H1 (cell line): ENCODE data around the gene UFSP2. TPM values are rescaled to one million over a fixed set of nuclear protein-coding genes. Genes with fewer than 3 reads are reported as not detected.

Experiments
- CTCF ChIA-PET: fragments of 300-600 bp; sonication (Branson Sonifier 250); formaldehyde crosslinking; loops from one replicate; lab custom pipeline; 2021; ENCODE audit not compliant: partially characterized antibody; lab: Charles Lee
- POLR2A ChIA-PET: fragments of 300-600 bp; sonication (Branson Sonifier 250); formaldehyde crosslinking; loops from one replicate; lab custom pipeline; 2021; ENCODE audit warnings: inconsistent platforms; ENCODE audit not compliant: partially characterized antibody; lab: Charles Lee
- DNase-seq, 2 experiments: peaks; one replicate each; pipeline versions ENCODE4 v3.0.0 to v3.0.0-alpha.2; 2010 to 2022; ENCODE audit warnings: low spot score in 2 of 2, low read depth in 1 of 2, mixed read lengths in 1 of 2
- FAIRE-seq: peaks from 2 replicates; lab custom pipeline; 2011; peaks lifted over from hg19 to GRCh38; lab: Jason Lieb, UNC
- H2AFZ ChIP-seq: 2 replicates; pipeline ENCODE4 v1.8.1; 2012; ENCODE audit warnings: low read length, inconsistent platforms
- H2AK5ac ChIP-seq: 2 replicates; pipeline ENCODE4 v1.6.1; 2013; ENCODE audit warnings: low read depth, low read length
- H2BK120ac ChIP-seq: replicated peaks from 2 replicates; pipeline ENCODE3; 2013; ENCODE audit warnings: low read depth, low read length, inconsistent platforms
- H2BK12ac ChIP-seq: 2 replicates; pipeline ENCODE4 v1.6.1; 2013; ENCODE audit warnings: low read depth, low read length
- H2BK15ac ChIP-seq: 2 replicates; pipeline ENCODE4 v1.6.1; 2013; ENCODE audit warnings: low read length
- H2BK20ac ChIP-seq: 2 replicates; pipeline ENCODE4 v1.6.1; 2013; ENCODE audit warnings: low read length
- H2BK5ac ChIP-seq: 2 replicates; pipeline ENCODE4 v1.6.1; 2013; ENCODE audit warnings: low read depth, low read length
- H3K14ac ChIP-seq: 2 replicates; pipeline ENCODE4 v1.6.1; 2013; ENCODE audit warnings: inconsistent platforms; ENCODE audit not compliant: insufficient read length
- H3K18ac ChIP-seq: 2 replicates; pipeline ENCODE4 v1.6.1; 2013; ENCODE audit warnings: low read length; ENCODE audit errors: extremely low read depth
- H3K23ac ChIP-seq: 2 replicates; pipeline ENCODE4 v1.6.1; 2013; ENCODE audit warnings: inconsistent platforms; ENCODE audit not compliant: insufficient read length
- H3K23me2 ChIP-seq: 2 replicates; pipeline ENCODE4 v1.6.1; 2013; ENCODE audit warnings: low read depth, low read length
- H3K27ac ChIP-seq: 2 replicates; pipeline ENCODE4 v1.6.1; 2011; ENCODE audit warnings: low read depth, low read length, inconsistent platforms
- H3K27me3 ChIP-seq, 4 experiments: replicated peaks in 1 of 4; 1 replicate in 1 of 4; 2 replicates in 3 of 4; pipeline versions ENCODE4 v1.6.1 to v1.8.1; 2011 to 2013; ENCODE audit warnings: low read length in 3 of 4, mild to moderate bottlenecking in 3 of 4, inconsistent platforms in 2 of 4, mixed read lengths in 2 of 4, moderate library complexity in 1 of 4; ENCODE audit not compliant: control insufficient read depth in 3 of 4, insufficient read depth in 3 of 4; ENCODE audit errors: extremely low read depth in 1 of 4
- H3K36me3 ChIP-seq, 4 experiments: 2 replicates each; pipeline versions ENCODE4 v1.6.1 to v1.8.1; 2011 to 2013; ENCODE audit warnings: mild to moderate bottlenecking in 4 of 4, low read length in 3 of 4, moderate library complexity in 2 of 4, control low read depth in 1 of 4, inconsistent platforms in 1 of 4; ENCODE audit not compliant: insufficient read depth in 4 of 4, control insufficient read depth in 2 of 4
- H3K4ac ChIP-seq: replicated peaks from 2 replicates; pipeline ENCODE3; 2013; ENCODE audit warnings: low read length, low read depth, mixed read lengths, inconsistent platforms; ENCODE audit not compliant: insufficient read length
- H3K4me1 ChIP-seq, 4 experiments: replicated peaks in 1 of 4; 1 replicate in 1 of 4; 2 replicates in 3 of 4; pipeline versions ENCODE4 v1.6.1 to v1.8.1; 2011 to 2013; ENCODE audit warnings: low read length in 3 of 4, inconsistent platforms in 2 of 4, mixed read lengths in 1 of 4; ENCODE audit not compliant: insufficient read depth in 4 of 4, control insufficient read depth in 3 of 4
- H3K4me2 ChIP-seq, 2 experiments: 2 replicates each; pipeline versions ENCODE4 v1.6.1 to v1.8.1; 2011 to 2013; ENCODE audit warnings: low read depth in 2 of 2, low read length in 2 of 2, control low read depth in 1 of 2, inconsistent platforms in 1 of 2, mild to moderate bottlenecking in 1 of 2; ENCODE audit not compliant: insufficient read depth in 1 of 2
- H3K4me3 ChIP-seq, 4 experiments: fragments of 200-600, 300-600 bp in 1 of 4; sonication (generic), shearing (Covaris generic), sonication (Bioruptor Twin) in 1 of 4; 2 replicates each; pipeline versions ENCODE4 v1.5.1 to v1.8.1; 2011 to 2016; ENCODE audit warnings: low read length in 4 of 4, low read depth in 3 of 4, control low read depth in 2 of 4, inconsistent platforms in 2 of 4, mild to moderate bottlenecking in 2 of 4, mixed read lengths in 1 of 4, moderate library complexity in 1 of 4; ENCODE audit not compliant: insufficient read depth in 2 of 4; ENCODE audit errors: extremely low read depth in 1 of 4
- H3K56ac ChIP-seq: replicated peaks from 2 replicates; pipeline ENCODE3; 2013; ENCODE audit warnings: low read depth, mild to moderate bottlenecking, mixed read lengths, low read length, inconsistent platforms; ENCODE audit not compliant: insufficient read length
- H3K79me1 ChIP-seq: 2 replicates; pipeline ENCODE4 v1.6.1; 2013; ENCODE audit warnings: low read depth, low read length, control low read depth
- H3K79me2 ChIP-seq, 2 experiments: 2 replicates each; pipeline versions ENCODE4 v1.6.1 to v1.8.1; 2012 to 2013; ENCODE audit warnings: low read length in 2 of 2, mild to moderate bottlenecking in 2 of 2, inconsistent platforms in 1 of 2; ENCODE audit not compliant: insufficient read depth in 2 of 2, control insufficient read depth in 1 of 2
- H3K9ac ChIP-seq, 4 experiments: replicated peaks in 1 of 4; 1 replicate in 1 of 4; 2 replicates in 3 of 4; pipeline versions ENCODE4 v1.6.1 to v1.8.1; 2011 to 2013; ENCODE audit warnings: low read depth in 3 of 4, low read length in 3 of 4, control low read depth in 2 of 4, mild to moderate bottlenecking in 2 of 4, moderate library complexity in 2 of 4, inconsistent platforms in 1 of 4; ENCODE audit errors: extremely low read depth in 1 of 4
- H3K9me3 ChIP-seq, 2 experiments: 2 replicates each; pipeline versions ENCODE4 v1.6.1 to v1.8.1; 2012 to 2013; ENCODE audit warnings: mild to moderate bottlenecking in 2 of 2, moderate library complexity in 2 of 2, control low read depth in 1 of 2, inconsistent platforms in 1 of 2, low read depth in 1 of 2, low read length in 1 of 2, mixed read lengths in 1 of 2; ENCODE audit not compliant: insufficient read depth in 2 of 2
- H4K20me1 ChIP-seq, 2 experiments: replicated peaks in 1 of 2; 2 replicates each; pipeline versions ENCODE3 to v1.8.1; 2011 to 2013; ENCODE audit warnings: inconsistent platforms in 2 of 2, low read length in 2 of 2, mild to moderate bottlenecking in 1 of 2; ENCODE audit not compliant: insufficient read depth in 2 of 2, control insufficient read depth in 1 of 2
- H4K5ac ChIP-seq: 2 replicates; pipeline ENCODE4 v1.6.1; 2013; ENCODE audit warnings: low read length, low read depth, mixed read lengths, inconsistent platforms; ENCODE audit not compliant: insufficient read length
- H4K8ac ChIP-seq: 2 replicates; pipeline ENCODE4 v1.8.0; 2013; ENCODE audit warnings: mild to moderate bottlenecking, moderate library complexity, low read length, inconsistent platforms; ENCODE audit not compliant: insufficient read depth; ENCODE audit errors: extremely low read depth
- H4K91ac ChIP-seq: replicated peaks from 2 replicates; pipeline ENCODE3; 2013; ENCODE audit warnings: low read length, mixed read lengths, inconsistent platforms; ENCODE audit not compliant: insufficient read length
- BACH1 ChIP-seq: IDR thresholded peaks from 2 replicates; pipeline ENCODE4 v1.6.1; 2012; ENCODE audit warnings: low read length, improper control_type of control experiment
- CHD2 ChIP-seq: IDR thresholded peaks from 2 replicates; pipeline ENCODE4 v1.6.1; 2012; ENCODE audit warnings: low read length, improper control_type of control experiment
- KDM4A ChIP-seq: IDR thresholded peaks from one replicate; pipeline ENCODE4 v1.7.1; 2012; ENCODE audit warnings: low read depth, mild to moderate bottlenecking, moderate library complexity, low read length, inconsistent platforms; ENCODE audit not compliant: severe bottlenecking
- NRF1 ChIP-seq: IDR thresholded peaks from 2 replicates; pipeline ENCODE4 v1.6.1; 2011; ENCODE audit warnings: mild to moderate bottlenecking, low read depth, low read length, improper control_type of control experiment
- RAD21 ChIP-seq, 2 experiments: IDR thresholded peaks in 1 of 2; conservative IDR thresholded peaks in 1 of 2; 2 replicates each; pipeline ENCODE4 v1.6.1; 2011; ENCODE audit warnings: low read depth in 2 of 2, low read length in 2 of 2, improper control_type of control experiment in 1 of 2, inconsistent platforms in 1 of 2, mild to moderate bottlenecking in 1 of 2, moderate library complexity in 1 of 2
- SUZ12 ChIP-seq: fragments of 200-600 bp; sonication (generic); IDR thresholded peaks from 2 replicates; pipeline ENCODE4 v1.6.1; 2012; ENCODE audit warnings: mild to moderate bottlenecking, inconsistent platforms, low read length, moderate library complexity, mixed read lengths
- WGBS, 2 experiments: shearing (Covaris generic) in 1 of 2; methylation state at CpG; one replicate each; pipeline versions ENCODE4 v1.1.6 to v1.1.7; 2013 to 2015; ENCODE audit warnings: low lambda C conversion rate in 2 of 2, mixed read lengths in 2 of 2, inconsistent platforms in 1 of 2, low coverage in 1 of 2, missing lambda C conversion rate in 1 of 2; ENCODE audit not compliant: insufficient replicate concordance in 2 of 2, insufficient coverage in 1 of 2, insufficient read length in 1 of 2; ENCODE audit errors: extremely low coverage in 1 of 2, missing lambda C conversion rate in 1 of 2; 5-methylcytosine and 5-hydroxymethylcytosine counted together
- polyA plus RNA-seq, 7 experiments: library from polyadenylated mRNA; depleted of rRNA in 3 of 7; stranded (reverse) in 5 of 7; unstranded in 2 of 7; fragments of >200 nt in 5 of 7; fragments of 200-250 nt in 2 of 7; gene quantifications; 1 replicate in 5 of 7; 2 replicates in 1 of 7; 4 replicates in 1 of 7; pipeline versions ENCODE4 v1.2.1 to v1.2.3, GENCODE V29; 2011 to 2013; ENCODE audit warnings: missing spikeins in 2 of 7, mixed read lengths in 2 of 7
- total RNA-seq: library from RNA; stranded (reverse); fragmentation: NEBNext Ultra II Directional; extraction: Animal tissue kit (Norgen Biotek cat#: 25700); gene quantifications from 2 replicates; pipeline ENCODE4 v1.2.1, GENCODE V29; 2021
- TF ChIP-seq, protein P1 (sequence below): IDR thresholded peaks from 2 replicates; pipeline ENCODE4 v1.6.1; 2011; ENCODE audit warnings: low read depth, mild to moderate bottlenecking, low read length; ENCODE audit not compliant: insufficient read depth
- TF ChIP-seq, protein P2 (sequence below): IDR thresholded peaks from 2 replicates; pipeline ENCODE4 v1.6.1; 2012; ENCODE audit warnings: inconsistent platforms
- TF ChIP-seq, protein P3 (sequence below): IDR thresholded peaks from 2 replicates; pipeline ENCODE4 v1.6.1; 2012; ENCODE audit warnings: low read length, inconsistent platforms

The UFSP2 gene
- total and polyA plus RNA-seq, 2 of the 8 experiments (the other 6 are each of a cell fraction or from before 2014, with no cell fraction given) = 22.9 to 26.0 TPM

DNA sequence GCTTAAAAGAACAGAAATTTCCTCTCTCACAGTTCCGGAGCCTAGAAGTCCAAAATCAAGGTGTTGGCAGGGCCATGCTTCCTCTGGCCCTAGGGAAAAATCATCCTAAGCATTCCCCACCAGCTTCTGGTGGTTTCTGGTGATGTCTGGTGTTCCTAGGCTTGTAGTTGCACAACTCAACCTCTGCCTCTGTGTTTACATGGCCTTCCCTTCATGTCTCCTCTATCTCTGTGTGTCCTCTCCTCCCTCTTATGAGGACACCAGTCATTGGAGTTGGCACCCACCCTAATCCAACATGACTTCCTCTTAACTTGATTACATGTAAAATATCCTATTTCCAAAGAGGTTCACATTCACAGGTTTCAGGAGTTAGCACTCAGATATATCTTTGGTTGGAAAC is 45.4 kb downstream of the UFSP2 start:
- Histone ChIP-seq H3K79me1 (no peaks in the 10 kb centered on the region), H4K91ac (no peak overlapping the region), H2AK5ac (no peak overlapping the region), H3K27ac (no peak overlapping the region), H4K5ac (no peak overlapping the region), H3K79me2 (no peaks in the 10 kb centered on the region), H4K8ac (no peak overlapping the region), H3K4me1 (peaks cover 0 to 4% (median 3%) of the 10 kb centered on the region in 4 experiments; a peak in 2 of 7 replicates), H2BK120ac (no peak overlapping the region), H3K18ac (no peak overlapping the region), H3K9ac (no peak overlapping the region), H3K23me2 (no peaks in the 10 kb centered on the region; the same call in 1 of the 2 replicates), H3K4me2 (no peak overlapping the region), H3K4me3 (no peak overlapping the region), H3K14ac (no peak overlapping the region), H3K36me3 (peaks cover 0 to 4% (median 0%) of the 10 kb centered on the region in 4 experiments; a peak in 1 of 8 replicates), H3K23ac (no peak overlapping the region), H3K27me3 (no peaks in the 10 kb centered on the region), H3K4ac (no peak overlapping the region), H3K56ac (no peak overlapping the region), H2BK5ac (no peak overlapping the region), H2BK15ac (no peak overlapping the region), H4K20me1 (no peaks in the 10 kb centered on the region), H2BK20ac (no peak overlapping the region), H2AFZ (no peak overlapping the region), H3K9me3 (peaks cover 0 to 7% of the 10 kb centered on the region in 2 experiments; a peak in 1 of 4 replicates), H2BK12ac (no peak overlapping the region)
- 74% methylated on average over 1 of the region's 1 CpG; no CpG with 5 or more reads in 1 of the 2 experiments for WGBS, 2 experiments
- ChIA-PET POLR2A (interaction anchor here (1.3 kb wide), 1 partner anchor 17 kb away, joined by 3 read pairs; the partner anchor contains the start of gene ANKRD37), CTCF (interaction anchor here (0.6 kb wide), 1 partner anchor 50 kb away, joined by 3 read pairs; no protein-coding TSS in a partner anchor)
- DNase-seq (no peak), FAIRE-seq (no peak)
- TF ChIP-seq, protein P1, sequence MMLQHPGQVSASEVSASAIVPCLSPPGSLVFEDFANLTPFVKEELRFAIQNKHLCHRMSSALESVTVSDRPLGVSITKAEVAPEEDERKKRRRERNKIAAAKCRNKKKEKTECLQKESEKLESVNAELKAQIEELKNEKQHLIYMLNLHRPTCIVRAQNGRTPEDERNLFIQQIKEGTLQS = no peak
- TF ChIP-seq CHD2 = no peak
- TF ChIP-seq NRF1 = no peak
- TF ChIP-seq RAD21 (IDR thresholded peaks at IDR 0.05 in 1 of 2, conservative IDR thresholded peaks at IDR 0.05 in 1 of 2; ENCODE audit: low read depth in 2 of 2, low read length in 2 of 2) = no peak
- TF ChIP-seq KDM4A = no peak
- TF ChIP-seq, protein P2, sequence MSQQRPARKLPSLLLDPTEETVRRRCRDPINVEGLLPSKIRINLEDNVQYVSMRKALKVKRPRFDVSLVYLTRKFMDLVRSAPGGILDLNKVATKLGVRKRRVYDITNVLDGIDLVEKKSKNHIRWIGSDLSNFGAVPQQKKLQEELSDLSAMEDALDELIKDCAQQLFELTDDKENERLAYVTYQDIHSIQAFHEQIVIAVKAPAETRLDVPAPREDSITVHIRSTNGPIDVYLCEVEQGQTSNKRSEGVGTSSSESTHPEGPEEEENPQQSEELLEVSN = no peak
- no peak for TF ChIP-seq SUZ12
- no peak for TF ChIP-seq BACH1
- TF ChIP-seq, protein P3, sequence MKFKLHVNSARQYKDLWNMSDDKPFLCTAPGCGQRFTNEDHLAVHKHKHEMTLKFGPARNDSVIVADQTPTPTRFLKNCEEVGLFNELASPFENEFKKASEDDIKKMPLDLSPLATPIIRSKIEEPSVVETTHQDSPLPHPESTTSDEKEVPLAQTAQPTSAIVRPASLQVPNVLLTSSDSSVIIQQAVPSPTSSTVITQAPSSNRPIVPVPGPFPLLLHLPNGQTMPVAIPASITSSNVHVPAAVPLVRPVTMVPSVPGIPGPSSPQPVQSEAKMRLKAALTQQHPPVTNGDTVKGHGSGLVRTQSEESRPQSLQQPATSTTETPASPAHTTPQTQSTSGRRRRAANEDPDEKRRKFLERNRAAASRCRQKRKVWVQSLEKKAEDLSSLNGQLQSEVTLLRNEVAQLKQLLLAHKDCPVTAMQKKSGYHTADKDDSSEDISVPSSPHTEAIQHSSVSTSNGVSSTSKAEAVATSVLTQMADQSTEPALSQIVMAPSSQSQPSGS = no peak
